Osteoblast (primary cell): ENCODE measurements around the gene ZNF830. TPM values are rescaled to one million over a fixed set of nuclear protein-coding genes. Genes with fewer than 3 reads are reported as not detected.

Source experiments
- DNase-seq: peaks from one replicate; pipeline ENCODE4 v3.0.0; 2011; ENCODE audit warnings: low spot score, mixed read lengths; ENCODE audit not compliant: insufficient read length; ENCODE audit errors: missing footprints
- H2AFZ ChIP-seq: 2 replicates; pipeline ENCODE4 v1.6.0; 2011; ENCODE audit warnings: mild to moderate bottlenecking, low read length
- H3K27ac ChIP-seq: 2 replicates; pipeline ENCODE4 v1.5.1; 2011; ENCODE audit warnings: mild to moderate bottlenecking, low read depth, low read length, moderate library complexity
- H3K27me3 ChIP-seq: 2 replicates; pipeline ENCODE4 v1.6.0; 2012; ENCODE audit warnings: mild to moderate bottlenecking, control low read depth, inconsistent platforms, low read length, moderate library complexity; ENCODE audit not compliant: insufficient read depth
- H3K36me3 ChIP-seq: 2 replicates; pipeline ENCODE4 v1.5.1; 2011; ENCODE audit warnings: mild to moderate bottlenecking, low read length, control low read depth, moderate library complexity; ENCODE audit not compliant: insufficient read depth
- H3K4me1 ChIP-seq: 2 replicates; pipeline ENCODE4 v1.5.1; 2011; ENCODE audit warnings: mild to moderate bottlenecking, low read length, control low read depth, moderate library complexity; ENCODE audit not compliant: insufficient read depth
- H3K4me2 ChIP-seq: 2 replicates; pipeline ENCODE4 v1.6.0; 2011; ENCODE audit warnings: mild to moderate bottlenecking, low read length; ENCODE audit not compliant: insufficient read depth
- H3K4me3 ChIP-seq: fragments of 200-600 bp; sonication (generic); 3 replicates; pipeline ENCODE4 v1.5.1; 2012; ENCODE audit warnings: mild to moderate bottlenecking, low read length, inconsistent platforms; ENCODE audit not compliant: insufficient read depth
- H3K79me2 ChIP-seq: 2 replicates; pipeline ENCODE4 v1.6.0; 2012; ENCODE audit warnings: mild to moderate bottlenecking, low read length, control low read depth, inconsistent platforms; ENCODE audit not compliant: insufficient read depth
- H3K9me3 ChIP-seq: 2 replicates; pipeline ENCODE4 v1.5.1; 2011; ENCODE audit warnings: low read depth, low read length, control low read depth
- H4K20me1 ChIP-seq: 2 replicates; pipeline ENCODE4 v1.6.0; 2012; ENCODE audit warnings: mild to moderate bottlenecking, low read length, control low read depth; ENCODE audit not compliant: insufficient read depth
- total RNA-seq: library from RNA; depleted of rRNA; stranded (reverse); fragments of >200 nt; gene quantifications from 2 replicates; pipeline ENCODE4 v1.2.3, GENCODE V29; 2012
- TF ChIP-seq, protein P1 (sequence below): IDR thresholded peaks from 2 replicates; pipeline ENCODE4 v1.5.1; 2011; ENCODE audit warnings: mild to moderate bottlenecking, low read depth, low read length, moderate library complexity; ENCODE audit errors: extremely low read depth

Gene ZNF830
- total RNA-seq, 1 donor = 10.5 TPM

- TF ChIP-seq, protein P1, sequence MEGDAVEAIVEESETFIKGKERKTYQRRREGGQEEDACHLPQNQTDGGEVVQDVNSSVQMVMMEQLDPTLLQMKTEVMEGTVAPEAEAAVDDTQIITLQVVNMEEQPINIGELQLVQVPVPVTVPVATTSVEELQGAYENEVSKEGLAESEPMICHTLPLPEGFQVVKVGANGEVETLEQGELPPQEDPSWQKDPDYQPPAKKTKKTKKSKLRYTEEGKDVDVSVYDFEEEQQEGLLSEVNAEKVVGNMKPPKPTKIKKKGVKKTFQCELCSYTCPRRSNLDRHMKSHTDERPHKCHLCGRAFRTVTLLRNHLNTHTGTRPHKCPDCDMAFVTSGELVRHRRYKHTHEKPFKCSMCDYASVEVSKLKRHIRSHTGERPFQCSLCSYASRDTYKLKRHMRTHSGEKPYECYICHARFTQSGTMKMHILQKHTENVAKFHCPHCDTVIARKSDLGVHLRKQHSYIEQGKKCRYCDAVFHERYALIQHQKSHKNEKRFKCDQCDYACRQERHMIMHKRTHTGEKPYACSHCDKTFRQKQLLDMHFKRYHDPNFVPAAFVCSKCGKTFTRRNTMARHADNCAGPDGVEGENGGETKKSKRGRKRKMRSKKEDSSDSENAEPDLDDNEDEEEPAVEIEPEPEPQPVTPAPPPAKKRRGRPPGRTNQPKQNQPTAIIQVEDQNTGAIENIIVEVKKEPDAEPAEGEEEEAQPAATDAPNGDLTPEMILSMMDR = no peak
- no peak for DNase-seq
- Histone ChIP-seq H3K79me2 (no peaks in the 10 kb centered on the region), H3K36me3 (peaks cover 58% of the 10 kb centered on the region), H3K4me2 (no peak overlapping the region), H3K4me1 (no peaks in the 10 kb centered on the region), H2AFZ (no peak overlapping the region), H3K9me3 (no peaks in the 10 kb centered on the region), H3K27ac (no peak overlapping the region), H3K27me3 (no peaks in the 10 kb centered on the region), H3K4me3 (no peak overlapping the region), H4K20me1 (no peaks in the 10 kb centered on the region)
These were observed 29.6 kb downstream of the ZNF830 start for GRCh38 chr17:34990921-34991365.

GRCh38 chr17:34991606-34992005, 30.3 kb downstream of the ZNF830 start:
- no peak for DNase-seq
- H2AFZ ChIP-seq = no peak overlapping the region
- TF ChIP-seq, protein P1 = no peak
- H4K20me1 ChIP-seq = no peaks in the 10 kb centered on the region
- no peaks in the 10 kb centered on the region for H3K79me2 ChIP-seq
- no peaks in the 10 kb centered on the region for H3K27me3 ChIP-seq
- no peak overlapping the region for H3K4me3 ChIP-seq
- H3K9me3 ChIP-seq = no peaks in the 10 kb centered on the region
- no peak overlapping the region for H3K4me2 ChIP-seq
- H3K36me3 ChIP-seq = peaks cover 61% of the 10 kb centered on the region
- no peaks in the 10 kb centered on the region for H3K4me1 ChIP-seq
- H3K27ac ChIP-seq = no peak overlapping the region

- TF ChIP-seq, protein P1 = no peak
- H3K36me3 ChIP-seq = peaks cover 65% of the 10 kb centered on the region
- no peaks in the 10 kb centered on the region for H4K20me1 ChIP-seq
These were observed 31.7 kb downstream of the ZNF830 start for GRCh38 chr17:34993031-34993430.

DNA sequence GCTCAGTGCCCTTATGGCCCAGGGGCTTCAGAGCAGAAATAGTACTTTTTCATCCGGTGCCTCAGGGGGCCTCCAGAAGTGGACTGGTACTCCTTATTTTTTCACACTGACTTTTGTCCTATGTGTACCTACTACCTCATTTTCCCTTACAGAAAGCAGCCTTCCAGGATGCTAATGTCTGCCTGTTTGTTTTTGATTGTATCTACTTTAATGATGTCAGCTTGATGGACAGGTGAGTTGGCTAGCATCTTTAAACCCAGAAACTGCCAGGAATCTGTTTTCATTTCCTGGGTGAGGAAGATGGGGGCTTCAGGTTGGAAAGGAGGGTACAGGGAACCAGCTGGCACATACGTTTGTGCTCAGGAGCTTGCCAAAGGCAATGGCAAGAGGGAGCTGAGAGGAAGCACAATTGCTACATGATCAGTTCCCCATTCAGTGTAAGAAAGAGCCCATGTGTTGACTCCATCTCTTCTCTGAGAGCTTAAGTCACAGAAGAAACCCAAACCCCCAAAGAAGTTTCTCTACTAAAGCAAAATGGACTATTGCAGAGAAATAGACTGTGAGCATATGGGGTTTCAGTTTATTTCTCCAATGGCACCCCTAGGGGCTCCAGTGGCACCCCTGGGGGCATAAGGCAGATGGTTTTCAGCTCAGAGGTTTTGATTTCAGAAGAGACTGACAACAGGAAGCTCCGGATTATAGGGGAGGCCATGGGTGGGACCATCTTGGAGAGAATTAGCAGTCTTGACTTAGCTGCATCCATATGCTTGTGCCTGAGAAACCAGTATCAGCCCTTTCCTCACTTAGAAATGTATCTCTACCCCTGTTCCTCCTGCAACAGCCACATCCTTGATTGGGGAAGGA, 35.3 kb downstream of the ZNF830 start:
- Histone ChIP-seq H3K4me2 (no peak overlapping the region), H3K79me2 (no peaks in the 10 kb centered on the region), H3K4me3 (no peak overlapping the region), H3K4me1 (peaks cover 4% of the 10 kb centered on the region), H4K20me1 (no peaks in the 10 kb centered on the region), H3K27ac (no peak overlapping the region), H3K27me3 (no peaks in the 10 kb centered on the region), H3K9me3 (no peaks in the 10 kb centered on the region), H2AFZ (no peak overlapping the region), H3K36me3 (peaks cover 58% of the 10 kb centered on the region)
- TF ChIP-seq, protein P1 = no peak
- DNase-seq = no peak

More at GRCh38 chr17:34993031-34993430, 31.7 kb downstream of the ZNF830 start:
- Histone ChIP-seq H3K27me3 (no peaks in the 10 kb centered on the region), H3K9me3 (no peaks in the 10 kb centered on the region), H3K27ac (no peak overlapping the region), H3K79me2 (no peaks in the 10 kb centered on the region), H3K4me2 (no peak overlapping the region), H3K4me3 (no peak overlapping the region), H3K4me1 (peaks cover 4% of the 10 kb centered on the region), H2AFZ (no peak overlapping the region)
- no peak for DNase-seq
